ENCODE measurements around the gene CCDC33. TPM values are rescaled to one million over a fixed set of nuclear protein-coding genes. Genes with fewer than 3 reads are reported as not detected.

CCDC33 gene
- total RNA-seq, 2 donors from 2014 or later = 0.10 to 0.21 TPM

GRCh38 chr15:74257623-74258022, 21.5 kb downstream of the CCDC33 start:
- no peak for TF ChIP-seq CTCF (IDR thresholded peaks at IDR 0.05)
- no peak for DNase-seq
- Histone ChIP-seq H3K36me3 (no peaks in the 10 kb centered on the region), H3K9me3 (no peaks in the 10 kb centered on the region), H3K27me3 (no peaks in the 10 kb centered on the region), H3K27ac (no peak overlapping the region), H3K9ac (ENCODE audit: low read depth in 2 of 2, low read length in 2 of 2) (no peak overlapping the region), H3K4me3 (no peak overlapping the region), H3K4me1 (no peaks in the 10 kb centered on the region)
- intact Hi-C loops (cut with DNase I) = no loop called here

- TF ChIP-seq CTCF (IDR thresholded peaks at IDR 0.05) = no peak
- Histone ChIP-seq H3K4me3 (no peak overlapping the region), H3K36me3 (no peaks in the 10 kb centered on the region), H3K4me1 (no peaks in the 10 kb centered on the region), H3K9me3 (no peaks in the 10 kb centered on the region), H3K27me3 (no peaks in the 10 kb centered on the region), H3K9ac (ENCODE audit: low read depth in 2 of 2, low read length in 2 of 2) (no peak overlapping the region), H3K27ac (no peak overlapping the region)
- intact Hi-C loops (cut with DNase I) = no loop called here
- DNase-seq = no peak
Observed at GRCh38 chr15:74258456-74259291, 22.5 kb downstream of the CCDC33 start.

DNA sequence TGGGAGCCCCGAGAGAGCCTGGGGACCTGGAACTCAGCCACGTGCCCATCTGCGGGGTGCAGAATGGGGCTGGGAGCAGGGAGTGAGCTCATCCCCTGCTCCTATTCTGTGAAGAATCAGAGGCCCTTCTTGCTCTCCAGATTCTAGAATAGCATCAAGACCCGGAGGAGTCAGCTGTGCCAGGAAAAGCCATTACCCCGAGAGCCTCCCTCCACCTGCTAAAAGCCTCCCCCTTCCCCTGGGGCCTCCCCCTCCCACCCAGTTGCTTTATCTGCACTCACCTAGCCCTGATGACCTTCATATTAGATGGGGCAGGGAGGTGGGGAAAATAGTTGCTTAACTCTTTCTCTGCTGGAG, 23.1 kb downstream of the CCDC33 start:
- DNase-seq = no peak
- Histone ChIP-seq H3K4me1 (no peaks in the 10 kb centered on the region), H3K27ac (no peak overlapping the region), H3K36me3 (no peaks in the 10 kb centered on the region), H3K9ac (ENCODE audit: low read depth in 2 of 2, low read length in 2 of 2) (no peak overlapping the region), H3K4me3 (no peak overlapping the region), H3K27me3 (no peaks in the 10 kb centered on the region), H3K9me3 (no peaks in the 10 kb centered on the region)
- intact Hi-C loops (cut with DNase I) = no loop called here
- no peak for TF ChIP-seq CTCF (IDR thresholded peaks at IDR 0.05)

DNA sequence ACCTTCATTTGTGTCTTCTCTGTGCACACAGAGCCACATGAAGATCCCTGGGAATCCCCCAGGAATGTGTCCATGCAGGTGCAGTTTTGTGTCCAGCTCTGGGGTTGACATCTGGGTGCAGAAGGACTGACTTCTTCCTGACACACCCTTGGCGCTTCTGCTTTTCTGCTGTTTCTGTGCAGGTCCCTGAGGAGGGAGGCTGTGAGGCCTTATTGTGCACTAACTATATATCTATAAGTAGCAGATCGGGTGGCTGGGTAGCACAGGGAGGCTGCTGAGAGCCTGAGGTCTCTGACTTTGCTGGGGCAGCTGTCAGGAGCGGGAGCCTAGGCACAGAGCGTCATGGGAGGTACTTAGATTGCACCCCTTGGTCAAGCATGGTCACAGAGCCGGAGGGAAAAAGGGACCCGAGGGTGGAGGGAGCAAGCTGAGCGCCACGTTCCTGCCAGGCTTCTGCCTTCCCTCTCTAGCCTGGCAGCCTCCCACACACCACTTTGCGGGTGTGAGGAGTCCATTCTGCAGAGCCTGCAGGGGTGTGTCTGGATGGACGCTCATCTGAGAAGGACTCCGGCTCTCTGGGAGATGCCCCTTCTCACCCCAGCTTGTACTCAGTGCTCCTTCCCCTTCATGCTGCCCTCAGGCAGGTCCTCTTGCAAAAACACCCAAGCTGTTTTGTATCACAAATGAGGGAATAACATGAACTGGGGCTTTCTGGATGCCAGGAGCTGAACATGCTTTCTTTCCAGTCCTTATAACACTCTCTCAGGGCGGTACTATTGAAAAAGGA, 23.9 kb downstream of the CCDC33 start:
- Histone ChIP-seq H3K27me3 (no peaks in the 10 kb centered on the region), H3K4me1 (no peaks in the 10 kb centered on the region), H3K9ac (ENCODE audit: low read depth in 2 of 2, low read length in 2 of 2) (no peak overlapping the region), H3K36me3 (no peaks in the 10 kb centered on the region), H3K27ac (no peak overlapping the region), H3K4me3 (no peak overlapping the region), H3K9me3 (no peaks in the 10 kb centered on the region)
- no peak for DNase-seq
- intact Hi-C loops (cut with DNase I) = no loop called here
- no peak for TF ChIP-seq CTCF (IDR thresholded peaks at IDR 0.05)

DNA sequence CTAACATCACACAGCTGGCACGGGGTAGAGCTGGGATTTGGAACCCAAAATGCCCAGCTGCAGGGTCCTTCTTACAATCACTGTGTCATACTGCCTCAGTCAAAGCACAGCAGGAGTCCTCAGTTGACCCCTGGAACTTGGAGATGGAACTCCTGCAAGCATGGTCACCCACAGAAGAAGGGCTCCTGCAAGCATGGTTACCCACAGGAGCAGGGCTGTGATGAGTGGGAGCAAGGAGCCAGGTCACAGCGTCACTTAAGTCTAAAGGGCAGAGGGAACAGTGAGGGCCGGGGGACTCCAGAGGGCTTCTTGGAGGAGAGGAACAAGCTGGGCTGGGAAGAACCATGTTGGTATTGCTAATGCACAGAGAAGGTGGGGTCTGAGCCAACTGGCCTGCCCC, 24.9 kb downstream of the CCDC33 start:
- TF ChIP-seq CTCF (IDR thresholded peaks at IDR 0.05) = no peak
- Histone ChIP-seq H3K4me1 (no peaks in the 10 kb centered on the region), H3K9me3 (no peaks in the 10 kb centered on the region), H3K27me3 (no peaks in the 10 kb centered on the region), H3K36me3 (no peaks in the 10 kb centered on the region), H3K4me3 (no peak overlapping the region), H3K27ac (no peak overlapping the region), H3K9ac (ENCODE audit: low read depth in 2 of 2, low read length in 2 of 2) (no peak overlapping the region)
- intact Hi-C loops (cut with DNase I) = no loop called here
- no peak for DNase-seq

Measured in colonic mucosa (tissue), 4 donors.